Neural cell (in vitro differentiated cells): Measurements from ENCODE around the gene GPR42. TPM values are rescaled to one million over a fixed set of nuclear protein-coding genes. Genes with fewer than 3 reads are reported as not detected.

Source experiments
- H2AFZ ChIP-seq: fragments of 200-600, 300-800 bp; sonication (generic), shearing (Covaris generic); 2 replicates; pipeline ENCODE4 v1.6.0; 2014; ENCODE audit warnings: low read depth, mild to moderate bottlenecking, antibody characterized with exemption, low read length, moderate library complexity
- H3F3A ChIP-seq: fragments of 200-600 bp; shearing (Covaris generic); 2 replicates; pipeline ENCODE4 v1.6.1; 2016; ENCODE audit warnings: mild to moderate bottlenecking, moderate library complexity, mixed read lengths, antibody characterized with exemption, low read length; ENCODE audit not compliant: insufficient read depth, poor library complexity, severe bottlenecking
- H3K27ac ChIP-seq: fragments of 200-600, 300-800 bp; sonication (generic), shearing (Covaris generic); 2 replicates; pipeline ENCODE4 v1.5.1; 2014; ENCODE audit warnings: mild to moderate bottlenecking, low read length, moderate library complexity
- H3K27me3 ChIP-seq: fragments of 300-800, 200-600 bp; sonication (generic), shearing (Covaris generic); 2 replicates; pipeline ENCODE4 v1.6.0; 2014; ENCODE audit warnings: mild to moderate bottlenecking, low read depth, low read length, moderate library complexity; ENCODE audit not compliant: insufficient read depth
- H3K36me3 ChIP-seq: fragments of 300-800, 200-600 bp; sonication (generic), shearing (Covaris generic); 2 replicates; pipeline ENCODE4 v1.5.1; 2014; ENCODE audit warnings: mild to moderate bottlenecking, antibody characterized with exemption, low read length, moderate library complexity; ENCODE audit not compliant: insufficient read depth
- H3K4me2 ChIP-seq: fragments of 300-800, 200-600 bp; sonication (generic), shearing (Covaris generic); 2 replicates; pipeline ENCODE4 v1.6.0; 2014; ENCODE audit warnings: mild to moderate bottlenecking, low read length
- H3K4me3 ChIP-seq: fragments of 300-800, 200-600 bp; sonication (generic), shearing (Covaris generic); 2 replicates; pipeline ENCODE4 v1.5.1; 2014; ENCODE audit warnings: mild to moderate bottlenecking, low read length, moderate library complexity
- H3K79me2 ChIP-seq: fragments of 200-600 bp; shearing (Covaris generic); replicated peaks from 2 replicates; pipeline ENCODE4 v1.6.0; 2014; ENCODE audit warnings: mild to moderate bottlenecking, low read length, moderate library complexity; ENCODE audit not compliant: insufficient read depth
- H3K9ac ChIP-seq: fragments of 300-800, 200-600 bp; sonication (generic), shearing (Covaris generic); 2 replicates; pipeline ENCODE4 v1.6.1; 2016; ENCODE audit warnings: mild to moderate bottlenecking, low read length, mixed read lengths
- H3K9me2 ChIP-seq: fragments of 200-600 bp; shearing (Covaris generic); 2 replicates; pipeline ENCODE4 v1.6.1; 2016; ENCODE audit warnings: mild to moderate bottlenecking, low read length, mixed read lengths; ENCODE audit not compliant: insufficient read depth
- H3K9me3 ChIP-seq: fragments of 200-600, 300-800 bp; sonication (generic), shearing (Covaris generic); 2 replicates; pipeline ENCODE4 v1.6.1; 2016; ENCODE audit warnings: mild to moderate bottlenecking, mixed run types, low read length, moderate library complexity, mixed read lengths
- H4K20me1 ChIP-seq: fragments of 200-600 bp; shearing (Covaris generic); 2 replicates; pipeline ENCODE4 v1.6.1; 2016; ENCODE audit warnings: mild to moderate bottlenecking, mixed run types; ENCODE audit not compliant: insufficient read depth
- CTCF ChIP-seq: fragments of 450-650 bp; IDR thresholded peaks from 2 replicates; pipeline ENCODE4 v1.5.1; 2014; ENCODE audit warnings: antibody characterized with exemption, mild to moderate bottlenecking, moderate library complexity; ENCODE audit not compliant: poor library complexity, severe bottlenecking
- EP300 ChIP-seq: fragments of 450-650 bp; conservative IDR thresholded peaks from 2 replicates; pipeline ENCODE4 v1.6.1; 2014; ENCODE audit warnings: antibody characterized with exemption, mild to moderate bottlenecking, moderate library complexity; ENCODE audit not compliant: poor library complexity, severe bottlenecking
- EZH2 ChIP-seq: fragments of 200-600, 300-800 bp; shearing (Covaris generic), sonication (generic); IDR thresholded peaks from 2 replicates; pipeline ENCODE4 v1.6.1; 2014; ENCODE audit warnings: antibody characterized with exemption, low read length, borderline replicate concordance, mild to moderate bottlenecking; ENCODE audit not compliant: insufficient read depth, poor library complexity, severe bottlenecking
- MXI1 ChIP-seq: fragments of 450-650 bp; conservative IDR thresholded peaks from 2 replicates; pipeline ENCODE4 v1.6.1; 2014; ENCODE audit warnings: antibody characterized with exemption, mild to moderate bottlenecking; ENCODE audit not compliant: poor library complexity, severe bottlenecking
- POLR2AphosphoS5 ChIP-seq: IDR thresholded peaks from 2 replicates; pipeline ENCODE4 v1.6.1; 2012
- RAD21 ChIP-seq: fragments of 450-650 bp; conservative IDR thresholded peaks from 2 replicates; pipeline ENCODE4 v1.6.1; 2014; ENCODE audit warnings: antibody characterized with exemption, mild to moderate bottlenecking, moderate library complexity
- REST ChIP-seq: IDR thresholded peaks from 2 replicates; pipeline ENCODE4 v1.6.1; 2012; ENCODE audit warnings: borderline replicate concordance
- SMC3 ChIP-seq: fragments of 450-650 bp; conservative IDR thresholded peaks from 2 replicates; pipeline ENCODE4 v1.6.1; 2014; ENCODE audit warnings: antibody characterized with exemption, mild to moderate bottlenecking, moderate library complexity; ENCODE audit not compliant: poor library complexity
- TAF1 ChIP-seq: IDR thresholded peaks from 2 replicates; pipeline ENCODE4 v1.6.1; 2012; ENCODE audit warnings: low read depth
- polyA plus RNA-seq: library from polyadenylated mRNA; depleted of rRNA; stranded (reverse); fragments of >200 nt; gene quantifications from 2 replicates; pipeline ENCODE4 v1.2.3, GENCODE V29; 2014

GPR42 gene
- polyA plus RNA-seq, 1 donor from 2014 or later: not detected

- Histone ChIP-seq H2AFZ (no peak overlapping the region), H3K27ac (no peak overlapping the region), H3K4me3 (no peak overlapping the region), H3K36me3 (no peaks in the 10 kb centered on the region), H3K4me2 (no peak overlapping the region), H3K27me3 (no peaks in the 10 kb centered on the region), H3K9me3 (no peaks in the 10 kb centered on the region), H4K20me1 (no peaks in the 10 kb centered on the region), H3K9ac (no peak overlapping the region), H3K9me2 (no peaks in the 10 kb centered on the region), H3F3A (no peaks in the 10 kb centered on the region), H3K79me2 (no peaks in the 10 kb centered on the region)
- TF ChIP-seq EZH2 (no peak), SMC3 (no peak), POLR2AphosphoS5 (no peak), REST (no peak), TAF1 (no peak), RAD21 (no peak), MXI1 (no peak), EP300 (no peak), CTCF (no peak)
Measured at GRCh38 chr19:35403116-35403760, 32.4 kb downstream of the GPR42 start.

- no peak overlapping the region for H3K27ac ChIP-seq
- H3K27me3 ChIP-seq: no peaks in the 10 kb centered on the region
- no peaks in the 10 kb centered on the region for H3K79me2 ChIP-seq
- H3F3A ChIP-seq: no peaks in the 10 kb centered on the region
- H3K4me2 ChIP-seq: no peak overlapping the region
- no peaks in the 10 kb centered on the region for H3K9me2 ChIP-seq
- H3K9ac ChIP-seq: no peak overlapping the region
- no peak for TF ChIP-seq SMC3
- no peak for TF ChIP-seq TAF1
- H4K20me1 ChIP-seq: no peaks in the 10 kb centered on the region
- H3K36me3 ChIP-seq: no peaks in the 10 kb centered on the region
- H3K4me3 ChIP-seq: no peak overlapping the region
- H3K9me3 ChIP-seq: no peaks in the 10 kb centered on the region
- H2AFZ ChIP-seq: no peak overlapping the region
Measured at GRCh38 chr19:35404879-35405622, 34.2 kb downstream of the GPR42 start.
